ENCODE measurements around the gene SART3.
"Not testable (repeated sequence)": the region's sequence is repeated elsewhere in the genome, so short reads cannot be mapped to it uniquely, and the experiment has no call there.

Gene SART3

GRCh38 chr12:108581311-108582227 is 20.6 kb upstream of the SART3 start:
- DNase-seq (ENCODE audit: low read depth in 1 of 2, low spot score in 1 of 2) = no peak

- no peak for DNase-seq (ENCODE audit: low read depth in 1 of 2, low spot score in 1 of 2)
Measured at GRCh38 chr12:108580531-108580930, 19.6 kb upstream of the SART3 start.

- DNase-seq (ENCODE audit: low read depth in 1 of 2, low spot score in 1 of 2) = no peak
Measured at GRCh38 chr12:108578813-108579212, 17.8 kb upstream of the SART3 start.

GRCh38 chr12:108578264-108578663 is 17.3 kb upstream of the SART3 start:
- no peak for DNase-seq (ENCODE audit: low read depth in 1 of 2, low spot score in 1 of 2)

- no peak for DNase-seq (ENCODE audit: low read depth in 1 of 2, low spot score in 1 of 2)
Measured at GRCh38 chr12:108577458-108577857, 16.5 kb upstream of the SART3 start.

- DNase-seq (ENCODE audit: low read depth in 1 of 2, low spot score in 1 of 2) = no peak
Measured at GRCh38 chr12:108576660-108577234, 15.8 kb upstream of the SART3 start.

- DNase-seq (ENCODE audit: low read depth in 1 of 2, low spot score in 1 of 2) = no peak
Measured at GRCh38 chr12:108575199-108575912, 14.4 kb upstream of the SART3 start.

DNA sequence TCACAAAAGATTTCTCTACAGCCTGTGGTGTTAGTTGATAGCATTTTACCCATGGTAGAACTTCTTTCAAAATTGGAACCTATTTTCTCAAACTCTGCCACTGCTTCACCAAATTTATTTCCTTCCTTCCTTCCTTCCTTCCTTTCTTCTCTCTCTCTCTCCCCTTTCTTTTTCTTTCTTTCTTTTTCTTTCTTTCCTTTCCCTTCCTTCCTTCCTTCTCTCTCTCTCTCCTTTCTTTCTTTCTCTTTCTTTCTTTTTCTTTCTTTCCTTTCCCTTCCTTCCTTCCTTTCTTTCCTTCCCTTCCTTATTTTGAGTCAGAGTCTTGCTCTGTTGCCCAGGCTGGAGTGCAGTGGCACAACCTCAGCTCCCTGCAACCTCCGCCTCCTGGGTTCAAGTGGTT is 13.3 kb upstream of the SART3 start:
- DNase-seq (ENCODE audit: low read depth in 1 of 2, low spot score in 1 of 2) = not testable (repeated sequence)

DNA sequence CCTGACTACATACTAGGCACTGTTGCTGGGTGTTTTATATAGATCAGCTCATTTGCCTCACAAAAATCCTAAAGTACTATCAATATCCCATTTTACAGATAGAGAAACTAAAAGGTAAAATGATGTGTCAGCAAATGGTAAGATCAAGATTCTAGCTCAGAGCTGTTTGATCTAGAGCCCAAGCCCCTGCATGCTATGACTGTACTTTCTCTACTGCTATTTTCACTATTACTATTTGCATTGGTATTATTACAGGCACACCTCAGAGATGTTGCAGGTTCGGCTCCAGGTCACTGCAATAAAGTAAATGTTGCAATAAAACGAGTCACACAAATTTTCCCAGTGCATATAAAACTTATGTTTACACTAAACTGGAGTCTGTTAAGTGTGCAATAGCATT is 12.3 kb upstream of the SART3 start:
- DNase-seq (ENCODE audit: low read depth in 1 of 2, low spot score in 1 of 2) = peak in 1 of 2 donors; percentile 32

DNA sequence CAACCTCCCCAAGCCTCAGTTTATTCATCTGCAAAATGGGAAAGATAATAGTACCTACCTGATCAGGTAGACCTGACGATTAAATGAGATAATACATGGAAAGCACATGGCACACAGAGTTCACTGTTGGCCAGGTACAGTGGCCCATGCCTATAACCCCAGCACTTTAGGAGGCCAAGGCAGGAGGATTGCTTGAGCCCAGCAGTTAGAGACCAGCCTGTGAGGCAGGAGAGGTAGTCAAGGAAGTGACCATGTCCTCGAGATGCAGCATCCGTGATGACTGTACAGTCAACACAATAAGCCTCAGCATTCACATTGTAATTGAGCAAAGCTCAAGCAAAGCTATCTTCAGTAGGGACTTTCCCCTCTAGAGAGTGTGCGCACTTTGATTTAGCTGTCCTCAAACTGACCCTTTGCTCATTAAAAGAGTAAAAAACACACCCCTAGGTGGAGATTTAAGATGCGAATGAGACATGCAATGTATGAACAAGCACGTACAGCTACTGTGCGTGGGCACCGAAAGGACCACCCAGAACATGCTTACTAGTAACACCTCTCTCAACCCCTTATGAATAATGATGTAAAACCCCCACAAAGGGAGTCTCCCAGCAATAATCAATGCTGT is 11.3 kb upstream of the SART3 start:
- DNase-seq (ENCODE audit: low read depth in 1 of 2, low spot score in 1 of 2) = no peak

DNA sequence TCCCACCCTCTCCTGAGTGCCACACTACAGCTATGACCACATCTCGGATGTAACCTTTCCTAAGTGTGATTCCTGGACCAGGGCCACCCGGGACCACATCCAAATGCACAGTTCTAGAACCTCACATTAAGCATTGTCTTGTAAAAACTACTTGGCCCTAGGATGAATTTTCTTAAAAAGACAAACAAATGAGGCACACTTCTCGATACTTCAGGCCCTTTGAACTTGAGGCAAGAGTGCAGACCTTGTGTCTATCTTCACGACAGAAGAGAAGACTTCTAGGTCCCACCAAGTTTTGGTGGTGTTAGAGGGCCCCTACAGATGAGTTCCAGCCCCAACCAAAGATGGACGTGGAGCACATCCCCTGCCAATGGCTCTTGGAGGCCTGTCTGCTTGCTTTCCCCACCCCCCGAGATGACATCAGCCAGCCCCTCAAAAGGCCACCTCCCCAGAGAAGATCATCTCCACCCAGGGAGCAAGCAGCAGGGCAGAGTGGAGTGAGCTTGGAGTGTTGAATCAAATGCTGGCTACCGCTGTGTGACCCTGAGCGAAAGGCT is 10.7 kb upstream of the SART3 start:
- no peak for DNase-seq (ENCODE audit: low read depth in 1 of 2, low spot score in 1 of 2)

GRCh38 chr12:108570743-108571608 is 10.0 kb upstream of the SART3 start:
- DNase-seq (ENCODE audit: low read depth in 1 of 2, low spot score in 1 of 2) = no peak

DNA sequence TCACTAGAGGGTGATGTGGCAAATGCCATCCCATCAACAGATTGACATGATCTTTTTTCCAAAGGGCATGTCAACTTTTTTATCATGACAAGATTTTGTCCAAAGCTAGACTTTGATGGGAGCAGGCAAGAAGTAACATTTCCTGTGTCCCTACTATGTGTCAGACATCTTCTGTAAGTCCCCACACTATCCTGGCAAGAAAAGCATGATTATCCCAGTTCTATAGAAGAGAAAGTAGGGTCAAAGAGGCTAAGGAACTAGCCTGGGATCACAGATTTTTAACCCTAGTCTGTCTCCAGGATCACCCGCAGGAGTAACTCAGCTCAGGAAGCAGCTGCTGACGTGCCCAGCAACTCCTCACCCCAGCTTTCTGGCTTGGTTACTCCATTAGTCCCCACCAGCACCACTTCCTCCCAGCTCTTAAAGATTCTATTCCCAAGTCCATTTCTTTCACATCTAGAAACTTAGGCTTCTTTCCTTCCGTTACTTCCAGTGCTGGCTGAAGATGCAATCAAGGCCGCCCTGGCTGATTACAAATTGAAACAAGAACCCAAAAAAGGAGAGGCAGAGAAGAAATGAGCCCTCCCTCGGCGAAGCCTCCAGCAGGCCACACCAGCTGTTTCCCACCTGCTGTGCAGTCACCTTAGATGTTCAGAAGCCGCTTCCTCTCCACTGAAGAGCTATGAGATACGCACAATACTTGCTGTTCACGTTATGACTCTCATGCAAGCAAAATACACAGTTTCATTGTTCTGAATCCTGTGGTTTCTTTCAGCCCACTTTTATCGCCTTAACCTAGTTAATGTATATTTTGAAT is 7.6 kb upstream of the SART3 start:
- peak in 1 of 2 donors; percentile 72 for DNase-seq (ENCODE audit: low read depth in 1 of 2, low spot score in 1 of 2)

- no peak for DNase-seq (ENCODE audit: low read depth in 1 of 2, low spot score in 1 of 2)
Measured at GRCh38 chr12:108567406-108568337, 6.7 kb upstream of the SART3 start.

- no peak for DNase-seq (ENCODE audit: low read depth in 1 of 2, low spot score in 1 of 2)
Measured at GRCh38 chr12:108566452-108566851, 5.5 kb upstream of the SART3 start.

- peak in 1 of 2 donors; percentile 52 for DNase-seq (ENCODE audit: low read depth in 1 of 2, low spot score in 1 of 2)
Measured at GRCh38 chr12:108565976-108566375, 5.0 kb upstream of the SART3 start.

DNA sequence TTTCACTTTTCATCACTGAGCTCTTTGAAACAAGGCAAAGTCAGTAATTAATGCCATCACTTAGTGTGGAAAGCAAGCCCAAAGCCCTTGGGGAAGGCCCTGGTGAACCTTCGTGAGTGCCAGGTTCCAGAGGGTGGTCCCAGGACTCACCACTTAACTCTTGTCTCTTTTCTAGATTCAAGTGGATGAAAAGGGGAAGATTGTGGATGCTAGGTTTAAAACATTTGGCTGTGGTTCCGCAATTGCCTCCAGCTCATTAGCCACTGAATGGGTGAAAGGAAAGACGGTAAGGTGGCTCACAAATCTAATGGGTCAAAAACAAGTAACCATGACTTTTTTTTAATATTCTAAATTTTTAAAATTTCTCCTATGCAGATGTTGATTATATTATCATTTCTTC is 4.2 kb upstream of the SART3 start:
- no peak for DNase-seq (ENCODE audit: low read depth in 1 of 2, low spot score in 1 of 2)

- no peak for DNase-seq (ENCODE audit: low read depth in 1 of 2, low spot score in 1 of 2)
Measured at GRCh38 chr12:108564724-108565123, 3.8 kb upstream of the SART3 start.
